T-helper 2 cell treated with Interferon-gamma antibody and Interleukin-4, amounts not matched to agents 100 ng/mL and 5 ng/mL, for 36 hours (primary cell): ENCODE results near the gene ERGIC1. TPM values are rescaled to one million over a fixed set of nuclear protein-coding genes. Genes with fewer than 3 reads are reported as not detected.
"Not testable (repeated sequence)": the region's sequence is repeated elsewhere in the genome, so short reads cannot be mapped to it uniquely, and the experiment has no call there.

ENCODE experiments used
- intact Hi-C: fragments of 100-400 bp; cut with micrococcal nuclease; formaldehyde crosslinking; loops from one replicate; pipeline ENCODE4 v1.15.1; 2023
- total RNA-seq: library from RNA; stranded (reverse); gene quantifications from 2 replicates; pipeline ENCODE4 v1.2.3, GENCODE V29; 2022

Gene ERGIC1
- total RNA-seq, 1 donor from 2014 or later, result 41.3 TPM

- intact Hi-C loops, result no loop called here
Observed at GRCh38 chr5:172861461-172861860, 27.4 kb downstream of the ERGIC1 start.

GRCh38 chr5:172862165-172862801 lies 28.2 kb downstream of the ERGIC1 start:
- intact Hi-C loops, result no loop called here

- intact Hi-C loops, result not testable (repeated sequence)
Observed at GRCh38 chr5:172864171-172864570, 30.1 kb downstream of the ERGIC1 start.

DNA sequence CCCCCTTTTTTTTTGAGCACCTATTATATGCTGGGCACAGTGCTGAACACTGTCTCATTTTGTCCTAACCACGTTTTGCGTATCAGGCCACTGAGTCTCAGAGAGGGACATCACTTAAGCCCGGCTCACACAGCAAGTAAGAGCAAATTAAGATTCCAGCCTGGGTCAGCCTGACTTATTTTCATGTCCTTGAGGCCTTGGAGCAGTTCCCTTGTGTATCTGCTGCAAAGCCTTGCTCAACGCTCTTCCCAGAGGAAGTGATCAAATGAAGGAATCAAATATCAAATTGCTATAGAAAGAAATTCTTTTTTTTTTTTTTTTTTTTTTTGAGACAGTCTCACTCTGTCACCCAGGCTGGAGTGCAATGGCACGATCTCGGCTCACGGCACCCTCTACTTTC lies 30.7 kb downstream of the ERGIC1 start:
- intact Hi-C loops, result no loop called here

DNA sequence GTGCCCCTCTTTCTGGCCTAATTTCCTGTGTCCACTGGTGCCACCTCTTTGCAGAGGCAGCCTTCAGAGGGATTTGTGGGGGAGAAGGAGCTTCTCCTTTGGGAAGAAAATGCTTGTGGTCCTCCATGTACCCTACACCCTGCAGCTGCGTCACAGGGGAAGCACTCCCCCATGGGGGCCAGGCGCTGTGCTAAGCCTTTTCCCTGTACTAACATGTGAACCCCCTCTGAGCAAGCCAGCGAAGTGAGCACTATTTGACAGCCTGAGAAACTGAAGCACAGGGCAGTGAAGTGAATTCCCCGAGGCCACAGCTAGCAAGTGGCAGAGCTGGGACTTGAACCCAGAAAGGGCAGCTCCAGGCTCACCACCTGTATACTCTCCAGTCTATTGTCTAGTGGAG lies 32.3 kb downstream of the ERGIC1 start:
- intact Hi-C loops, result no loop called here

GRCh38 chr5:172866802-172867748 lies 33.0 kb downstream of the ERGIC1 start:
- intact Hi-C loops, result no loop called here

DNA sequence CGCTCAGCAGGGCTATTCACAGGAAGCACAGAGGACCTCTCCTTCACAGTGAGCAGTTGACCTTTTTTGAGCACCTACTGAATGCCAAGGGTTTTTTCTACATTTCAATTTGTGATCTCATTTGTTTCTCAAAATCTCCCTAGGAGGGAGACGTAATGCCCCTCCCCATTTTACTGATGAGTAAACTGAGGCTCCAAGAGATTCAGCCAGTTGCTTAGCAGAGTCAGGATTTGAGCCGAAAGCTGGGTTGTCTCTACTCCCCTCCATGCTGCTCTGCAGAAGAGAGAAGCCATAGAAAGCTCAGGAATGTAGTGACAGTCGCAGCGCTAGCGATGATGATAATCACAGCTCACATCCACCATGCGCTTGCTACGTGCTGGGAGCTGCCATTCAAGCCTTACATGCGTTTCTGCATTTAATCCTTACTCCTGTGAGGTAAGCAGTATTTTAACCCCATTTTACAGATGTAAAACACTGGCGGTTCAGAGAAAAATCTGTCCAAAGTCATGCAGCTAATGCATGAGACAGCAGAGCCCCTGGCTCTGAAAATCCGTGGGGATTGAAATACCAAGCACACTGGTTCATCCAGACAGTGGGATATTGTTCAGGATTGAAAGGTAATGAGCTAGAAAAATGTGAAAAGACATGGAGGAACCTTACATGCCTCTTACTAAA lies 33.8 kb downstream of the ERGIC1 start:
- intact Hi-C loops, result no loop called here

DNA sequence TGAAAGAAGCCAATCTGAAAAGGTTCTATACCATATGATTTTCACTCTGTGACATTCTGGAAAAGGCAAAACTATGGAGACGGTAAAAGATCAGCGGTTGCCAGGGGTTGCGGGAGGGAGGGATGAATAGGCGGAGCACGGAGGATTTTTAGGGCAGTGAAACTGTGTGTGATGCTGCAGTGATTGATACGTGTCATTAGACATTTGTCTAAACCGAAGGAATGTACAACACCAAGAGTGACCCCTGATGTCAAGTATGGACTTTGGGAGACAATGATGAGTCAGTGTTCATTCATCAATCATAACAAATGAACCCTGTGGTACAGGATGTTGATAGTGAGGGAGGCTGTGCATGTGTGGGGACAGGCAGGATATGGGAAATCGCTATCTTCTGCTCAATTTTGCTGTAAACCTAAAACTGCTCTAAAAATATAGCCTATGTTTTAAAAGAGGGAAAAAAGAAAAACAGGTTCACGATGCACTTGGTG lies 34.4 kb downstream of the ERGIC1 start:
- intact Hi-C loops, result no loop called here

GRCh38 chr5:172868924-172869591 lies 35.0 kb downstream of the ERGIC1 start:
- intact Hi-C loops, result no loop called here

GRCh38 chr5:172869691-172870090 lies 35.6 kb downstream of the ERGIC1 start:
- intact Hi-C loops, result no loop called here

- intact Hi-C loops, result no loop called here
Observed at GRCh38 chr5:172870291-172870714, 36.3 kb downstream of the ERGIC1 start.

DNA sequence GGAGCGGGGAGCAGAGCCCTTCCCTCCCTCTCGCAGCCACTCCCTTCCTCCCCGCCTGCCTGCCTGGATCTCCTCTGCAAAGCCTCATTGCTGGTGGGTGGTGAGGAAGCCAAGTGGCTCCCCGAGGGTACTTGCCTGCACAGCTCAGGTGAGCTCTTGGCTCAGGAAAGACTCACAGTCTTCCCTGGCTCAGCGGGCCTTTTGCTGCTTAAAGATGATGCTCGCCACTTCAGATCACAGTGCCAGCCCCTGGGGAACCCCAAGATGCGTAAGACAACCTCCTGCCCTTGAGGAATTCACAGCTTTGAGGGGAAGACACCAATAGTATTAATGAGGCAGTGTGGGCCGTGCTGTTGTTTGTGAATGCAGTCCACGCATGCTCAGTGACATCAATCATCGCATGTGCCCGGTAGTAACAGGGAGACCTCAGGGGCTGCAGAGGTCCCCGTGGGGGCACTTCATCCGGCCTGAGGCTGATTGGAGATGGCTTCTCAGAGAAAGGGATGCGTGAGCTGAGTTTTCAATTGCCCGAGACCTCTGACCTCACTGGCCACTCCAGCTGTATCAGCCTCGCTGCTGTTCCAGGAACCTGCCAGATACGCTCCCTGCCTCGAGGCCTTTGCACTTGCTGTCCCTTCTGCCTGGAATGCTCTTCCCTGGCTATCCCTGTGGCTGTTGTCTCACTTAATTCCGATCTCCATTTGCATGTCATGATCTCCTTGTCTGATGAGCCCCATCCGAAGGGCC lies 36.8 kb downstream of the ERGIC1 start:
- intact Hi-C loops, result no loop called here

DNA sequence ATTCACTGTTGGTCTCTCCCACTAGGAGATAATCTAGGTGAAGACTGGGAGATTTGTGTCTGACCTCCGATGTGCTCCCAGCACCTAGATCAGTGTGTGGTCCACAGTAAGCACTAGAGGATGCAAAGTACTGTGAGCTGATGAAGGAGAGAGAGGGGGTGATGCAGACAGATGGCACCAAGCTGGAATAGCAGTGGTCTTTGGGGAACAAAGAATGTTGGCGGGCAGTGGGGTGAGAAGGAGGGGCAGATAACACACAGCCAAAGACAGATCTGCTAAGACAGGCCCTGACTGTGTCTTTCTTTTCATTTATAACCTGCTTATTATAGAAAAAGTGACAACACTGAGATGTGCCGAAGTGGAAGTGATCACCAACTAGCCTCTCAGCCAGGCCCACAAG lies 37.5 kb downstream of the ERGIC1 start:
- intact Hi-C loops, result no loop called here

- intact Hi-C loops, result no loop called here
Observed at GRCh38 chr5:172871982-172872381, 37.9 kb downstream of the ERGIC1 start.

DNA sequence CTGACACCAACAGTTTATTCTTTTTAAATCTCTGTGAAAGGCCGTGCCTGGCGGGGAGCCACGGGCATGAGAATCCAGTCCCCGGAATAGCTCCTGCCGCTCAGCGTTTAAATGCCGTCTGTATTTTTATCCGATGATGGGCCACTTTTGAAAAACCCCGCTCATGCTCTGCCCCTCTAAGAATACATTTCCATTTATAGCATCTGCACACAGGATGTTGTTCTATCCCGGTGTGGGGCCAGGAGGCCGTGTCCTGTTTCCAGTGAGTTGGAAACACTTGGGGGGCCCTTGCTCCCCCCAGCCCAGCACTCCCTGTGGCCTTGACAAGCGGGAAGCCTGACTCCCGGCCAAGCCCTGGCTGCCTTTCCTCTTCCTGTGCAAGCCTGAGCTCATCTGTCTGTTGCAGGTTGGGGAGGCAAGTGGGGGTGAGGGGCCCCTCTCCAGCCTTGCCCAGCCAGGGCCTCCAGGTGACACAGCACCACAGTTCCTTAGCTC lies 39.0 kb downstream of the ERGIC1 start:
- intact Hi-C loops, result no loop called here

DNA sequence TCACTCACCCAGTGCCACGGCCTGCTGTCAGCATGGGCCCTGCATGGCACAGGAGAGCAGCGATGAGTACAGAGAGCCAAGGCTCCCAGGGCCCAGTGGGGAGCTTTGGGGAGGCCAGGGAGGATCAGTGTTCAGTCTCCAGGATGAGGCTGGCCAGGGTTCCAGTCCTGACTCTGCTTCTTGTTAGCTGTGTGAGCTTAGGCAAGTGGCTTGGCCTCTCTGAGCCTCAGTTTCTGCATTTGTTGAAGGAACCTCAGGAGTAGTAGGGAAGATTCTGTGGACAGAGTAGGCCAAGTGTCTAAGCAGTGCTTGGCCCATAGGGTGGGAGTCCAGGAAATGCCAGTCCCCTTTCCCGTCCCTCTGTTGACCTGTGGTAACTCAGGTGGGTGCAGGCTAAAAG lies 39.5 kb downstream of the ERGIC1 start:
- intact Hi-C loops, result no loop called here

- intact Hi-C loops, result no loop called here
Observed at GRCh38 chr5:172874647-172875504, 40.8 kb downstream of the ERGIC1 start.

DNA sequence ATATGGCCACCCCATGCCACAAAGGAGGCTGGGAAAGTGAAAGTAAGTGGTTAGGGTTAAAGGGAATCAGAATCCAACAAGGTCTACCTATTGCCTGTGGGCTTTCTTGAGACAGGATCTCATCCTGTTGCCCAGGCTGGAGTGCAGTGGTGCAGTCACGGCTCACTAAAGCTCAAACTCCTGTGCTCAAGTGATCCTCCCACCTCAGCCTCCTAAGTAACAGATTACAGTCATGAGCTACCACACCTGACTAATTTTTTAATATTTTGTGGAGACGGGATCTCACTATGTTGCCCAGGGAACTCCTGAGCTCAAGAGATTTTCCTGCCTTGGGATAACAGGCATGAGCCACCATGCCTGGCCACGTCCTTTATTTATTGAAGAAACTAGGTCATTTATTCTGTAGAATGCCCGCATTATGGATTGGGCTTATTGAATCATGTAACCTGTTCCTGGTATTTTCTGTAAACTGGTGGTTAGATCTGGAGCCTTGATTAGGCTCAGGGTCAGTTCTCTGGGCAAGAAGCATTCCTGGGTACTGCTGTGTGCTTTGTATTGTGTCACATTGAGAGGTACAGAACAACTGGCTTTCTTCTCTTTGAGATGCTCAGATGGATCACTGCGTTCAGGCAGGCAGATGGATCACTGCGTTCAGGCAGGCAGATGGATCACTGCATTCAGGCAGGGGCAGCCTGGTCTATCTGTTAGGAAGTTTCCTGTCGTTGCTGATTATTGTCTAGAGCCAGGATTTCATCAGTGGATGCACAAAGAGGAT lies 41.6 kb downstream of the ERGIC1 start:
- intact Hi-C loops, result no loop called here

GRCh38 chr5:172876578-172876977 lies 42.5 kb downstream of the ERGIC1 start:
- intact Hi-C loops, result no loop called here
